BLaER1 (cell line): ENCODE measurements around the gene TM7SF3.
"Not testable (repeated sequence)": the region's sequence is repeated elsewhere in the genome, so short reads cannot be mapped to it uniquely, and the experiment has no call there.

Experiments
- H3K27ac ChIP-seq: shearing (Covaris generic); formaldehyde crosslinking; 2 replicates; pipeline ENCODE4 v1.8.1; 2022
- H3K27me3 ChIP-seq: shearing (Covaris generic); formaldehyde crosslinking; 2 replicates; pipeline ENCODE4 v1.8.1; 2022
- H3K36me3 ChIP-seq: shearing (Covaris generic); formaldehyde crosslinking; 2 replicates; pipeline ENCODE4 v1.8.1; 2022
- H3K4me1 ChIP-seq: shearing (Covaris generic); formaldehyde crosslinking; 2 replicates; pipeline ENCODE4 v1.8.1; 2022
- H3K4me2 ChIP-seq: shearing (Covaris generic); formaldehyde crosslinking; 2 replicates; pipeline ENCODE4 v1.8.1; 2022
- H3K4me3 ChIP-seq: shearing (Covaris generic); formaldehyde crosslinking; 2 replicates; pipeline ENCODE4 v1.8.1; 2022
- H3K9ac ChIP-seq: shearing (Covaris generic); formaldehyde crosslinking; 2 replicates; pipeline ENCODE4 v1.8.1; 2022
- H3K9me3 ChIP-seq: shearing (Covaris generic); formaldehyde crosslinking; 2 replicates; pipeline ENCODE4 v1.8.1; 2022
- H4K20me1 ChIP-seq: shearing (Covaris generic); formaldehyde crosslinking; 2 replicates; pipeline ENCODE4 v1.8.1; 2022
- Cebpa-rat ChIP-seq: shearing (Covaris generic); IDR thresholded peaks from 2 replicates; pipeline ENCODE4 v1.8.1; 2022

Gene TM7SF3

GRCh38 chr12:27048822-27049752, 34.9 kb upstream of the TM7SF3 start:
- Histone ChIP-seq H3K27me3 (no peaks in the 10 kb centered on the region), H3K4me1 (no peaks in the 10 kb centered on the region), H3K27ac (no peak overlapping the region), H4K20me1 (no peaks in the 10 kb centered on the region), H3K4me3 (no peak overlapping the region), H3K36me3 (no peaks in the 10 kb centered on the region), H3K9me3 (no peaks in the 10 kb centered on the region), H3K9ac (no peak overlapping the region), H3K4me2 (no peak overlapping the region)
- no peak for TF ChIP-seq Cebpa-rat

GRCh38 chr12:27042018-27042417, 27.8 kb upstream of the TM7SF3 start:
- not testable (repeated sequence) for H4K20me1 ChIP-seq, H3K27me3 ChIP-seq, H3K9ac ChIP-seq, H3K4me3 ChIP-seq, H3K9me3 ChIP-seq, H3K27ac ChIP-seq, H3K4me2 ChIP-seq, H3K4me1 ChIP-seq
- H3K36me3 ChIP-seq: peaks cover 19% of the 10 kb centered on the region

GRCh38 chr12:27040637-27041036, 26.5 kb upstream of the TM7SF3 start:
- not testable (repeated sequence) for H3K27ac ChIP-seq, H3K4me1 ChIP-seq, H3K9me3 ChIP-seq, H3K4me2 ChIP-seq, H4K20me1 ChIP-seq, H3K27me3 ChIP-seq, H3K9ac ChIP-seq, H3K4me3 ChIP-seq
- peaks cover 19% of the 10 kb centered on the region for H3K36me3 ChIP-seq

- Histone ChIP-seq H3K27ac (no peak overlapping the region), H3K36me3 (peaks cover 58% of the 10 kb centered on the region), H4K20me1 (no peaks in the 10 kb centered on the region), H3K27me3 (no peaks in the 10 kb centered on the region), H3K4me2 (no peak overlapping the region), H3K9ac (no peak overlapping the region), H3K9me3 (no peaks in the 10 kb centered on the region), H3K4me1 (no peaks in the 10 kb centered on the region), H3K4me3 (no peak overlapping the region)
- TF ChIP-seq Cebpa-rat: no peak
Measured at GRCh38 chr12:27034607-27035293, 20.6 kb upstream of the TM7SF3 start.

- no peaks in the 10 kb centered on the region for H3K9me3 ChIP-seq
- no peak overlapping the region for H3K4me2 ChIP-seq
- no peak overlapping the region for H3K27ac ChIP-seq
- no peak overlapping the region for H3K4me3 ChIP-seq
- no peak overlapping the region for H3K9ac ChIP-seq
- H3K36me3 ChIP-seq: peaks cover 62% of the 10 kb centered on the region
- H4K20me1 ChIP-seq: no peaks in the 10 kb centered on the region
- TF ChIP-seq Cebpa-rat: no peak
- no peaks in the 10 kb centered on the region for H3K4me1 ChIP-seq
- no peaks in the 10 kb centered on the region for H3K27me3 ChIP-seq
Measured at GRCh38 chr12:27032679-27033078, 18.5 kb upstream of the TM7SF3 start.

GRCh38 chr12:27031531-27031930, 17.3 kb upstream of the TM7SF3 start:
- Histone ChIP-seq H3K27me3 (no peaks in the 10 kb centered on the region), H3K4me2 (no peak overlapping the region), H3K4me1 (no peaks in the 10 kb centered on the region), H3K27ac (no peak overlapping the region), H3K9me3 (no peaks in the 10 kb centered on the region), H3K36me3 (peaks cover 73% of the 10 kb centered on the region), H3K4me3 (no peak overlapping the region), H3K9ac (no peak overlapping the region), H4K20me1 (no peaks in the 10 kb centered on the region)
- no peak for TF ChIP-seq Cebpa-rat

- H3K4me1 ChIP-seq: peaks cover 29% of the 10 kb centered on the region
- no peak overlapping the region for H3K4me3 ChIP-seq
- H4K20me1 ChIP-seq: peaks cover 29% of the 10 kb centered on the region; the same call in 1 of the 2 replicates
- peaks cover 44% of the 10 kb centered on the region for H3K36me3 ChIP-seq
- H3K27ac ChIP-seq: no peak overlapping the region
- no peak for TF ChIP-seq Cebpa-rat
- no peaks in the 10 kb centered on the region for H3K27me3 ChIP-seq
- H3K9me3 ChIP-seq: no peaks in the 10 kb centered on the region
- H3K4me2 ChIP-seq: no peak overlapping the region
- H3K9ac ChIP-seq: no peak overlapping the region
Measured at GRCh38 chr12:27026257-27026656, 12.1 kb upstream of the TM7SF3 start.

- Histone ChIP-seq H3K4me3 (no peak overlapping the region), H3K9me3 (no peaks in the 10 kb centered on the region), H3K4me2 (no peak overlapping the region), H3K9ac (no peak overlapping the region), H4K20me1 (peaks cover 29% of the 10 kb centered on the region; the same call in 1 of the 2 replicates), H3K27ac (no peak overlapping the region), H3K36me3 (peaks cover 33% of the 10 kb centered on the region), H3K4me1 (peaks cover 29% of the 10 kb centered on the region), H3K27me3 (no peaks in the 10 kb centered on the region)
- TF ChIP-seq Cebpa-rat: no peak
Measured at GRCh38 chr12:27025116-27025515, 10.9 kb upstream of the TM7SF3 start.

GRCh38 chr12:27024291-27024690, 10.1 kb upstream of the TM7SF3 start:
- TF ChIP-seq Cebpa-rat: no peak
- Histone ChIP-seq H3K36me3 (peaks cover 25% of the 10 kb centered on the region), H3K9ac (no peak overlapping the region), H3K4me1 (peaks cover 29% of the 10 kb centered on the region), H3K27ac (no peak overlapping the region), H3K27me3 (no peaks in the 10 kb centered on the region), H3K4me2 (peak overlapping the region; percentile 82), H3K9me3 (no peaks in the 10 kb centered on the region), H3K4me3 (no peak overlapping the region), H4K20me1 (peaks cover 29% of the 10 kb centered on the region; the same call in 1 of the 2 replicates)

GRCh38 chr12:27020761-27021160, 6.6 kb upstream of the TM7SF3 start:
- peaks cover 36% of the 10 kb centered on the region for H3K4me1 ChIP-seq
- no peak overlapping the region for H3K4me3 ChIP-seq
- no peaks in the 10 kb centered on the region for H3K36me3 ChIP-seq
- no peak overlapping the region for H3K4me2 ChIP-seq
- H3K27me3 ChIP-seq: no peaks in the 10 kb centered on the region
- no peak overlapping the region for H3K9ac ChIP-seq
- no peaks in the 10 kb centered on the region for H3K9me3 ChIP-seq
- H4K20me1 ChIP-seq: peaks cover 28% of the 10 kb centered on the region; the same call in 1 of the 2 replicates
- TF ChIP-seq Cebpa-rat: no peak
- no peak overlapping the region for H3K27ac ChIP-seq
